Lower leg skin (tissue), 4 donors: Measurements from ENCODE around the gene CORIN. TPM values are rescaled to one million over a fixed set of nuclear protein-coding genes. Genes with fewer than 3 reads are reported as not detected.

Source experiments
- DNase-seq, 2 donors: peaks; one replicate each; pipeline ENCODE4 v3.0.0-alpha.2; 2019; ENCODE audit warnings: low spot score in 2 of 2
- H3K4me3 ChIP-seq: fragments of 200-600 bp; sonication (generic); 2 replicates; pipeline ENCODE4 v1.5.1; 2017; ENCODE audit warnings: mild to moderate bottlenecking, low read depth; ENCODE audit not compliant: poor library complexity, severe bottlenecking
- POLR2A ChIP-seq, 2 donors: fragments of 450-650 bp; IDR thresholded peaks; one replicate each; pipeline ENCODE4 v1.6.1; 2016 to 2017; ENCODE audit warnings: antibody characterized with exemption in 2 of 2, mild to moderate bottlenecking in 1 of 2, moderate library complexity in 1 of 2
- WGBS, 2 donors: methylation state at CpG; one replicate each; pipeline ENCODE4 v1.1.5; 2018; 5-methylcytosine and 5-hydroxymethylcytosine counted together
- intact Hi-C: fragments of 100-400 bp; cut with DNase I; formaldehyde crosslinking; loops from one replicate; pipeline ENCODE4 v1.15.0; 2023; ENCODE audit warnings: low total_unique reads
- total RNA-seq, 4 donors: library from RNA; depleted of rRNA; stranded (reverse); fragments of >200 nt; gene quantifications; one replicate each; pipeline ENCODE4 v1.1.0, GENCODE V29; 2016
- TF ChIP-seq, protein P1 (sequence below), 3 donors: fragments of 450-650 bp; IDR thresholded peaks; one replicate each; pipeline ENCODE4 v1.5.1; 2016; ENCODE audit warnings: antibody characterized with exemption in 3 of 3, mild to moderate bottlenecking in 3 of 3, moderate library complexity in 2 of 3

CORIN gene
- total RNA-seq, 4 donors from 2014 or later, result 0.15 to 17.6 (median 1.7) TPM

GRCh38 chr4:47873877-47874541 lies 36.1 kb upstream of the CORIN start:
- TF ChIP-seq, protein P1, sequence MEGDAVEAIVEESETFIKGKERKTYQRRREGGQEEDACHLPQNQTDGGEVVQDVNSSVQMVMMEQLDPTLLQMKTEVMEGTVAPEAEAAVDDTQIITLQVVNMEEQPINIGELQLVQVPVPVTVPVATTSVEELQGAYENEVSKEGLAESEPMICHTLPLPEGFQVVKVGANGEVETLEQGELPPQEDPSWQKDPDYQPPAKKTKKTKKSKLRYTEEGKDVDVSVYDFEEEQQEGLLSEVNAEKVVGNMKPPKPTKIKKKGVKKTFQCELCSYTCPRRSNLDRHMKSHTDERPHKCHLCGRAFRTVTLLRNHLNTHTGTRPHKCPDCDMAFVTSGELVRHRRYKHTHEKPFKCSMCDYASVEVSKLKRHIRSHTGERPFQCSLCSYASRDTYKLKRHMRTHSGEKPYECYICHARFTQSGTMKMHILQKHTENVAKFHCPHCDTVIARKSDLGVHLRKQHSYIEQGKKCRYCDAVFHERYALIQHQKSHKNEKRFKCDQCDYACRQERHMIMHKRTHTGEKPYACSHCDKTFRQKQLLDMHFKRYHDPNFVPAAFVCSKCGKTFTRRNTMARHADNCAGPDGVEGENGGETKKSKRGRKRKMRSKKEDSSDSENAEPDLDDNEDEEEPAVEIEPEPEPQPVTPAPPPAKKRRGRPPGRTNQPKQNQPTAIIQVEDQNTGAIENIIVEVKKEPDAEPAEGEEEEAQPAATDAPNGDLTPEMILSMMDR (IDR thresholded peaks at IDR 0.05), result no peak
- TF ChIP-seq POLR2A (IDR thresholded peaks at IDR 0.05), result no peak
- intact Hi-C loops, result no loop called here

GRCh38 chr4:47863486-47863885 lies 25.6 kb upstream of the CORIN start:
- WGBS, 2 donors, result 71 to 95% methylated on average over 4 of the region's 4 CpGs

More at GRCh38 chr4:47873877-47874541, 36.1 kb upstream of the CORIN start:
- WGBS, 2 donors, result 92 to 95% methylated on average over 3 of the region's 3 CpGs
- DNase-seq, result no peak
- H3K4me3 ChIP-seq, result no peak overlapping the region

DNA sequence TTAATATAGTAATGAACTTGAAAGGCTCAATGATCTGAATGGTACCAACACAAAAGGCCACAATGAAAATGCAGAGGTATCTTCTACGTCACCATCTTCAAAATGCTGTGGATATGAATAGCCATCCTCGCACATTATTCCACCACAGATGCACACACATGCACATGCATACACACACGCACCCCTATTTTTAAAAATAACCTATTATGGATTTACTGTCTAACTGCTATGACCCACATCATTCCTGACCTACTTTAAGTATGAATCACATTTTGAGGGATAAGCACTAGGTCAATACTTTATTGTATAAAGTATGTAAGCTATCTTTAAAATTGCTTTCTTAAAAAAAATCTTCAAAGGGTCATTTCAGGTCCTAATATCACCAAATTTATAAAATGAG lies 24.4 kb upstream of the CORIN start:
- TF ChIP-seq, protein P1 (IDR thresholded peaks at IDR 0.05), result no peak
- TF ChIP-seq POLR2A (IDR thresholded peaks at IDR 0.05), result no peak
- intact Hi-C loops, result no loop called here
- no peak overlapping the region for H3K4me3 ChIP-seq
- WGBS, 2 donors, result 95% methylated on average over 3 of the region's 3 CpGs
- no peak for DNase-seq

More at GRCh38 chr4:47863486-47863885, 25.6 kb upstream of the CORIN start:
- TF ChIP-seq, protein P1 (IDR thresholded peaks at IDR 0.05), result no peak
- no peak for TF ChIP-seq POLR2A (IDR thresholded peaks at IDR 0.05)
- intact Hi-C loops, result no loop called here
- no peak overlapping the region for H3K4me3 ChIP-seq
- no peak for DNase-seq

GRCh38 chr4:47860305-47860704 lies 22.4 kb upstream of the CORIN start:
- no peak for DNase-seq
- 88 to 96% methylated on average over 1 of the region's 1 CpG for WGBS, 2 donors
- intact Hi-C loops, result no loop called here
- no peak overlapping the region for H3K4me3 ChIP-seq
- TF ChIP-seq POLR2A (IDR thresholded peaks at IDR 0.05), result no peak
- TF ChIP-seq, protein P1 (IDR thresholded peaks at IDR 0.05), result no peak

DNA sequence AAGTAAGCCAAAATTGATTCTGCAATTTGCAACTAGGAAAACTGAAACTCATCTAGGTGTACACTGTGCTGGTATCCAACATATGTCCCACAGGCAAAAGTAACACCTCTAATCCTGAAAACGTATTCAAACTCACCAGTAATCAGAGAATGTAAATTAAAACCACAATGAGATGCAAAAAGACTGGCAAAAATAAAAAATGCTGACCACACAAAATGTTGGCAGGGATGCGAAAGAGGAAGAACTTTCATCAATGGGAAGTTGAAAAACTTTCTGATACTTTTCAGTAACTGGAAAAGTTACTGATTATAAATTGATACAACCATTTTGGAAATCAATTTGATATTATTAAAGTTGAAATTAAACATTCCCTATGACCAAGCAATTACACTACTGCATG lies 20.1 kb upstream of the CORIN start:
- intact Hi-C loops, result no loop called here
- no peak for TF ChIP-seq POLR2A (IDR thresholded peaks at IDR 0.05)
- TF ChIP-seq, protein P1 (IDR thresholded peaks at IDR 0.05), result no peak
- H3K4me3 ChIP-seq, result no peak overlapping the region
- 78 to 82% methylated on average over 2 of the region's 2 CpGs for WGBS, 2 donors
- DNase-seq, result no peak

DNA sequence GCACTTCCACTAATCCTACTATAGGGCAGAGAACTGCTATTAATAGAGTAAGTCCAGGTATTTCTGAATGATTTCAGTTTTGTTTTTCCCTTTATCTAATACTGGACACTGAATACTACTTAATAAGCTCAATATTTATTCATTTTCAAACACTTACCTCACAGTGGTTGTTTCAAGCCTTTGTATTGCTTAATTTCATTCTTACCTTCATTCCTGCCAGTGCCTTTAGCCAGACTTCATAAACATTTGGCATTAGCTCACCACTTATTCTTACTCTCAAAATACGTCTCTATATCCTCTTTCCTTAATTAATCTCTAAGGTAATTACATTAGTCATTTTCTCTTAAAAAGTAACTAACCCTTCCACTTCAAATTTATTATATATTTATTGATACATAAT lies 18.8 kb upstream of the CORIN start:
- TF ChIP-seq, protein P1 (IDR thresholded peaks at IDR 0.05), result no peak
- no peak for TF ChIP-seq POLR2A (IDR thresholded peaks at IDR 0.05)
- DNase-seq, result no peak
- WGBS, 2 donors, result 78 to 92% methylated on average over 1 of the region's 1 CpG
- no peak overlapping the region for H3K4me3 ChIP-seq
- intact Hi-C loops, result no loop called here
